Endothelial cell of umbilical vein (primary cell): ENCODE data around the gene HEXIM1.

Experiments
- EZH2 ChIP-seq: IDR thresholded peaks from 2 replicates; pipeline ENCODE4 v1.6.1; 2012; ENCODE audit warnings: borderline replicate concordance, low read depth, mild to moderate bottlenecking, moderate library complexity, low read length, inconsistent platforms; ENCODE audit not compliant: severe bottlenecking
- MYC ChIP-seq: IDR thresholded peaks from one replicate; pipeline ENCODE4 v1.6.1; 2011; ENCODE audit warnings: mild to moderate bottlenecking, low read depth, low read length
- POLR2A ChIP-seq: IDR thresholded peaks from 2 replicates; pipeline ENCODE4 v1.6.1; 2012; ENCODE audit warnings: low read depth, mild to moderate bottlenecking, control low read depth, low read length
- POLR2AphosphoS5 ChIP-seq: IDR thresholded peaks from 2 replicates; pipeline ENCODE4 v1.6.1; 2012; ENCODE audit warnings: low read depth, mild to moderate bottlenecking, control low read depth, low read length, moderate library complexity; ENCODE audit not compliant: insufficient read depth
- TF ChIP-seq, protein P1 (sequence below), 2 donors: IDR thresholded peaks; 1 replicate in 1 of 2; 2 replicates in 1 of 2; pipeline ENCODE4 v1.5.1; 2011; ENCODE audit warnings: low read length in 2 of 2, mild to moderate bottlenecking in 2 of 2, moderate library complexity in 2 of 2, control low read depth in 1 of 2, inconsistent platforms in 1 of 2, low read depth in 1 of 2; ENCODE audit not compliant: insufficient read depth in 1 of 2; ENCODE audit errors: extremely low read depth in 1 of 2

DNA sequence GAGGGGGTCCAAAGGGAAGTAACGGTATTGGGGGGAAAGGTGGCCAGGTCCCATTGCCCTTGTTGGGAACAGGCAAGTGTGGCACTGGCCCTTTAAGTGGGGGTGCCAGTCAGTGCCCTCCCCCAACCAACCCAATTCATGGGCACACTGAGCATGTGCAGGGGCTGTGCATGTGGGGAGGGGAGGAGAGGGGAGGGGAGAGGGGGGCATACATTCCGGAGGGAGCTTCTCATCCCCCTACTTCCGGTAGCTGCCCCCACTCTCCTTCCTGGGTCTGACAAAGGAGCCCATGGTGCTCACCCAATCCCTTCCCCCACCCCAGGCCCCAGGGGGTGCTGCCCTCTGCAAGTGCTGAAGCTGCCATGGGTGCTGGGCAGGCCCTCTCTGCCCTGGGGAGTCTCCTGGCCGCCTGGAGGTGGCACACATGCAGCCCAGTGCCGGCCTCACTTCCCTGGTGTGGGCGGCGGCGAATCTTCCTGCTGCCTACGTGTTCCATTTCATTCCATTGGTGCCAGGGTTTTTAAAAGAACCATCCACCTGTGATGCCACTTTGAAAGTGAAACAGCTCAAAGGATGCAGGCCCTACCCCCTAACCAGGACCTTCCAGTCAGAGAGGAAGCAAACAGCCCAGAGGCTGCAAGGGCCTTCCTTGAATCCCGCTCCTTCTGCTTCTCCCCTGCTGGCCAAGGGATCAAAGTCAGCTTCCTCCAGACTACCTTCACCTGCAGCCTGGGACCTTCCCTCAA is 24.4 kb downstream of the HEXIM1 start:
- TF ChIP-seq MYC (no peak), POLR2A (no peak), POLR2AphosphoS5 (no peak), EZH2 (no peak)
- TF ChIP-seq, protein P1, sequence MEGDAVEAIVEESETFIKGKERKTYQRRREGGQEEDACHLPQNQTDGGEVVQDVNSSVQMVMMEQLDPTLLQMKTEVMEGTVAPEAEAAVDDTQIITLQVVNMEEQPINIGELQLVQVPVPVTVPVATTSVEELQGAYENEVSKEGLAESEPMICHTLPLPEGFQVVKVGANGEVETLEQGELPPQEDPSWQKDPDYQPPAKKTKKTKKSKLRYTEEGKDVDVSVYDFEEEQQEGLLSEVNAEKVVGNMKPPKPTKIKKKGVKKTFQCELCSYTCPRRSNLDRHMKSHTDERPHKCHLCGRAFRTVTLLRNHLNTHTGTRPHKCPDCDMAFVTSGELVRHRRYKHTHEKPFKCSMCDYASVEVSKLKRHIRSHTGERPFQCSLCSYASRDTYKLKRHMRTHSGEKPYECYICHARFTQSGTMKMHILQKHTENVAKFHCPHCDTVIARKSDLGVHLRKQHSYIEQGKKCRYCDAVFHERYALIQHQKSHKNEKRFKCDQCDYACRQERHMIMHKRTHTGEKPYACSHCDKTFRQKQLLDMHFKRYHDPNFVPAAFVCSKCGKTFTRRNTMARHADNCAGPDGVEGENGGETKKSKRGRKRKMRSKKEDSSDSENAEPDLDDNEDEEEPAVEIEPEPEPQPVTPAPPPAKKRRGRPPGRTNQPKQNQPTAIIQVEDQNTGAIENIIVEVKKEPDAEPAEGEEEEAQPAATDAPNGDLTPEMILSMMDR (IDR thresholded peaks at IDR 0.05; ENCODE audit: extremely low read depth in 1 of 2, insufficient read depth in 1 of 2, low read depth in 1 of 2, low read length in 2 of 2), result no peak
